ENCODE results near the gene VPREB1.
"Not testable (repeated sequence)": the region's sequence is repeated elsewhere in the genome, so short reads cannot be mapped to it uniquely, and the experiment has no call there.

VPREB1 gene, protein sequence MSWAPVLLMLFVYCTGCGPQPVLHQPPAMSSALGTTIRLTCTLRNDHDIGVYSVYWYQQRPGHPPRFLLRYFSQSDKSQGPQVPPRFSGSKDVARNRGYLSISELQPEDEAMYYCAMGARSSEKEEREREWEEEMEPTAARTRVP

DNA sequence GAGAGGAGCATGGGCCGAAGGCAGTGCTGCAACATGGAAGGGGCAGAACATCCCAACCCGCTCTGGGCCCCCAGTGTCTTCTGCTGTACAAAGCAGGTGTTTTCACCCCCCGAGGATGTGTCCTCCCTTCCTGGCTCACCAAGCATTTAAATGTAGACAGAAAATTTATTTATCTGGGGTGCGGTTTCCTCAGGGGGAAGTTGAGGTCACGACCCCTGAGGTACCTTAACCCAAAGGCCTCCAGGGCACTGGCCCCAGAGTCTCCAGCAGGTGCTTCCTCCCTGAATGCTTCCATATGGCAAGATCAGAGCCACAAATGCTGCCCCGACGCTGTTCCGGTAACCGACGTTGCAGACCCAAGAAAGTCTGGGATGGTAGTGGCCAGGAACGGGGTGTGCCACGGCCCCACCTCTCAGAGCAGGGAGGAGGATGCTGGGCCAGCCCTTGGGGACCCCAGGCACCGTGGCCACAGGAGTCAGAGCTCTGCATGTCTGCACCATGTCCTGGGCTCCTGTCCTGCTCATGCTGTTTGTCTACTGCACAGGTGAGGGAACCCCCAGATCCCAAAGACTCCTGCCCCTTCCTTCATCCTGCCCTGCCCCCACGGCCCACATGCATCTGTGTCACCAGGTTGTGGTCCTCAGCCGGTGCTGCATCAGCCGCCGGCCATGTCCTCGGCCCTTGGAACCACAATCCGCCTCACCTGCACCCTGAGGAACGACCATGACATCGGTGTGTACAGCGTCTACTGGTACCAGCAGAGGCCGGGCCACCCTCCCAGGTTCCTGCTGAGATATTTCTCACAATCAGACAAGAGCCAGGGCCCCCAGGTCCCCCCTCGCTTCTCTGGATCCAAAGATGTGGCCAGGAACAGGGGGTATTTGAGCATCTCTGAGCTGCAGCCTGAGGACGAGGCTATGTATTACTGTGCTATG lies at the start of gene VPREB1:
Gene VPREB1 (plus strand): TSS at position 471 of the 935 bp plus-strand sequence. CDS start 28 bp downstream, at position 499.
- no peak for DNase-seq

DNA sequence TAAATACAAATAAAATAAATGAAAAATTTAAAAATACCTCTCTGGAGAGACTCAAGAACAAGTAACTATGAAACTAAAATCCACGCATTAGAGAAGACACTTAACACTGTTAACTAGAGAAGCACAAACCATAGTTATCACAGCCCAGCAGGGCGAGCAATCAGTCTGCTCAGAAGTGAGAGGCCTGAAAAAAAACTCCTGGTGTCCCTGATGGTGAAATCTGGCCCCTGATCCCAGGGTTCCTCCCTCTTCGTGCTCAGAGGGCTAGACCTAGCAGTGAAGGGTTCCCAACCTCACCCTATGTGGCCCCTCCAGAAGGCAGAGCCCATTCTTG lies 49.7 kb upstream of the VPREB1 start:
- no peak for DNase-seq

DNA sequence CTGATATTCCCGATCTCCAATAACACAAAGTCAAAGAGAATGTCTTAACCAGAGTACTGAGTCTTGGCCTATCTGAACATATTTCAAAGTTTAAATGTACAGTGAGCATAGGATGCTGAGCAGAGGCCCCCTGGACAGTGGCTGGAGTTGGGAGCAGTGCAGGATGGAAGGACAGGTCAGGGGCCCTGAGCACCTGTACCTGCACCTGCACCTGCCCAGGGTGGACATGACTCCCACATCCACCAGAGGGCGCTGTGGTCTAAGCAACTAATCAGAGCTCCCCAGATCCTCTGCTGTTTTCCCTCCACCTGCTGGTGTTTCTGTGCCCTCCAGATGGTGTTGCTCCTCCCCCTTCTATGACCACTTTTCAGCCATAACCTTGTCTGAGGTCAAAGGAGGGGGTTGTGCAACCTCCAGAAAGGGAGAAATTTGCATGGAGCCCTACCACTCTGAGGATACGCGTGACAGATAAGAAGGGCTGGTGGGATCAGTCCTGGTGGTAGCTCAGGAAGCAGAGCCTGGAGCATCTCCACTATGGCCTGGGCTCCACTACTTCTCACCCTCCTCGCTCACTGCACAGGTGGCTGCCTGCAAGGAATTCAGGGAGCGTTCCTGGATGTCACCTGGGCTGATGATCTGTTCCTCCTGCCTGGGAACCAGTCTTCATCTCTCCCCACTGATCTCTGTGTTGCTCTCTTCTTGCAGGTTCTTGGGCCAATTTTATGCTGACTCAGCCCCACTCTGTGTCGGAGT lies 49.1 kb upstream of the VPREB1 start:
- DNase-seq: peak; percentile 62

DNA sequence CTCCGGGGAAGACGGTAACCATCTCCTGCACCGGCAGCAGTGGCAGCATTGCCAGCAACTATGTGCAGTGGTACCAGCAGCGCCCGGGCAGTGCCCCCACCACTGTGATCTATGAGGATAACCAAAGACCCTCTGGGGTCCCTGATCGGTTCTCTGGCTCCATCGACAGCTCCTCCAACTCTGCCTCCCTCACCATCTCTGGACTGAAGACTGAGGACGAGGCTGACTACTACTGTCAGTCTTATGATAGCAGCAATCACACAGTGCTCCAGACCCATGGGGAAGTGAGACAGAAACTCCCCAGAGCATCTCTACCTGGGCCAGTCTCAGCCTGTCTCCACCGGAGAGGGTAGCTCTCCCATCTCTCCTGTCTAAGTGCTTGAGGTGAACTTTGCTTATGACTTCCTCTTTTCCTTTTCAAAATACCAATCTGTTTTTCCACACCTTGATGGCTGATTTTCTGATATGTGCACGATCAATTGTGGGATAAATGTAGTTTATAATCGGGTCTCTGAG lies 48.5 kb upstream of the VPREB1 start:
- DNase-seq: no peak

DNA sequence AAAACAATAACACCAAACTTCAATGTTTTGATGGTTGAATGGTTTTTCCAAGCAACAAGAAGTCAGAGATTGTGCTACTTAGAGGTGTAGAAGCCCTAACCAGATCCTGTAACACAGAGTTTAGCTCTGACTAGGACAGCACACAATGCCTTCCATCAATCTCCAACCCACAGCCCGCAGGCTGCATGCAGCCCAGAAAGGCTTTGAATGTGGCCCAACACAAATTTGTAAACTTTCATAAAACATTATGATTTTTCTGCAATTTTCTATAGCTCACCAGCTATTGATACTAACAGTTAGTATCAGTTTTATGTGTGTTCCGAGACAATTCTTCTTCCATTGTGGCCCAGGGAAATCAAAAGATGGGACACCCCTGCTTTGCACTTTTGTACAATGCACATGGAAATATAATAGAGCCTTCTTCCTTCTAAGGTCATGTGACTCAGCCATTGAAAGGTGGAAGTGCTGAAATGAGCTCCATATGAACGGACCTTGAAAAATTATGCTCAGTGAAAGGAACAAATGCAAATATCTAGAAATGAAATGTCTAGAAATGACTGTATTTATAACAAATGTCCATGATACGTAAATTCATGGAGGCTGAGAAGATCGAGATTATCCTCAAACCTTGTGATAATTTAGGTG lies 47.6 kb upstream of the VPREB1 start:
- no peak for DNase-seq

DNA sequence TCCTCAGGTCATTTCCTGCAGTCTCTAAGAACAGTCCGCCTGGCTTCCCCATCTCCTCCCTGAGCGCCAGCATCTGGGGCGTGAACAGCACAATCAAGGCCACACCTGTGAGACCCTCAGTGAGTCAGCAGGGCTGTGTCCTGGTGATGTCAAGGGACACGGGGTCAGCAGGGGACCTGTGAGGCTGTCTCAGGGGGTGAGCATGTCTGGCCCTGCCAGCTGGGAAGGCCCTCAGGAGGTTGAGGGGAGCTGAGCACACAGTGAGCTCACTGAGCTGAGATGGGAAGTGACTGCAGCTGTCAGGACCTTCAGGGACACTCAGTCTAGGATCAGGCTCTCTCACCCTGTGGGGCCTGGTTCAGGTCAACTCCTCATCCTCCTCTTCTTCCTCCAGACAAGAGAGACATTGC lies 46.6 kb upstream of the VPREB1 start:
- DNase-seq: no peak

DNA sequence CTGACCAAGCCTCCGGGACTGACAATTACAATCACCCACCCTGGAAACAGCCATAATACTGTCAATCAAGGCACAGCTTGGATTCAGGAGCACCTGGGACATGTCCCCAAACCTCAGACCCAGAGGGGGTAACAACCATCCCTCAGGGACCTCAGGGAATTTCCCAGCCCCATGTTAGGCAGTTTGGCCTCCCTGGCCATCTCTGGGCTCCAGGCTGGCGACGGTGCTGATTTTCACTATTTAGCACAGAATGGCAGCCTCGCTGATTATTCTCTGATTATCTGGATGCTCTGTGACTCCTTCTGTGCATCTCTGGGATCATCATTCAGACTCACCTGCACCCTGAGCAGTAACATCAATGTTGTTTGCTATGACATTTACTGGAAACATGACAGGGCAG lies 45.8 kb upstream of the VPREB1 start:
- no peak for DNase-seq

DNA sequence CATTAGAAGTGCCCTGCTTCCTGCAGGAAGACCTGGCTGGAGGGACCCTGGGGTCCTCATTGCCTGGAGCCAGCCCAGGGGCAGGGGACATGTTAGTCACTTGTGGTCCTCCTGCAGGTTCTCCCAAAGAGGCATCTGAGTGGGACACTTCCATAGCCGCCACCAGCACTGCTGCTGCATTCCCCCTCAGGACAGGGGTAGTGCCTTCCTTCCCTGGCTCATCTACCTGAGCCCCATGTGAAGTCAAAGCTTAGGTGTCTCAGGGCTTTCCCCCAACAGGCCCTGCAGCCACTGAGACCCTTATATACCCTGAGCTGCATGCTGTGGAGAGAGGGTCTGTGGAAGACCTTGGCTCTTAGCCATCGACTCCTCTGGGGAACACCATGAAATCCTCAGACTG lies 45.0 kb upstream of the VPREB1 start:
- no peak for DNase-seq

DNA sequence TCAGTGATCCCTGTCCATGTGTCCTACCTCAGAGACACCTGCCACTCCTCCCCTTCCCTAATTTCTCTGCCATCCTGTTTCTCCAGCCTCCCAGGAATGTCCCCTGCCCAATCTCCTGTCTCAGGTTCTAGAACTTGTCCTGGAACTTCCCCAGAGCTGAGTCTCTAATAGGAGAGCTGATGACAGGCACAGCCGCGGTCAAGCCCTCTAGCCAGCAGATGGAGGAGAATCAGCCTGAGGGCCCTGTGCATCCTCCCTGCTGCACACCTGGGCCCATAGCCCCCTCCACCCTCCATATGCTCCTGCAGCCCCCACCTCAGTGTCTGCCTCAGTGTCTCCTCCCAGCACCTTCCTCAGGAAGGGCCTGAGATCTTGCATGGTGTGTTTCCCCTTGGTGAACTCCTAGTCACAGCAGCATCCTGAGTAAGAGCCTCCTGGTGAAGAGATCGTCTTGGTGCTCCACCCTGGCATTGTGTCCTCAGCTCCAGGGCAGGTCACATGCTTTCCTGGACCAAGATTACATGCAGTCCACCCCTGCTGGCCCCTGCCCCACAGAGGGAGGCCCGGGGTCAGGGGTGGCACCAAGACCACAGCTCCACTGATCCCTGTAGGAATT lies 43.9 kb upstream of the VPREB1 start:
- no peak for DNase-seq

DNA sequence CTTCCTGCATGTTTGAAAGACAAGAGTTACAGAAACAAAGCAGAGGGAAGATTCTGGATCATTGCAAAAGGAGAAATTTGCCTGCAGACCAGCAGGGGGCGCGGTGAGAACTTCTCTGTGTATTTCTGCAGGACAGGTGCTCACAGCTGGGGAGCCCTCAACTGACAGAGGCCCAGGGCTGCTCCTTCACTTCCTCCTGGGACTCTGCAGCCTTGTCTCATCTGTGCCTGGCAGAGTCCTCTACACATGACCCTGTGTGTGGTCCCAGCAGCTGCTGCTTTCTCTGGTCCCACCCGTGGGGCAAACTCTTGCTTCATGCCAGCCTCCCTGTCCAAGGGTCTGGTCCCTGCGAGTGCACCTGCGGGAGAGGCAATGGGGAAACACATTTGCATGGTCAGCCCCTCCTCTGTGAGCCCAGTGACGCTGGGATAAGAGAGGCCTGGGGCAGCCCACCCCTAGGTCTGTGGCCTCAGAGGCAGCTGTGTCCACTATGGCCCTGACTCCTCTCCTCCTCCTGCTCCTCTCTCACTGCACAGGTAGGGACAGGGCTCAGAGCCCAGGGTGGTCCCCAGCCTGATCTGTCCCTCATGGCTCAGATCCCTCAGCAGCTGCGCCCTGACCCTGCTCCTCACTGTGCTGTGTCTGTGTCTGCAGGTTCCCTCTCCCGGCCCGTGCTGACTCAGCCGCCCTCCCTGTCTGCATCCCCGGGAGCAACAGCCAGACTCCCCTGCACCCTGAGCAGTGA lies 43.2 kb upstream of the VPREB1 start:
- no peak for DNase-seq

DNA sequence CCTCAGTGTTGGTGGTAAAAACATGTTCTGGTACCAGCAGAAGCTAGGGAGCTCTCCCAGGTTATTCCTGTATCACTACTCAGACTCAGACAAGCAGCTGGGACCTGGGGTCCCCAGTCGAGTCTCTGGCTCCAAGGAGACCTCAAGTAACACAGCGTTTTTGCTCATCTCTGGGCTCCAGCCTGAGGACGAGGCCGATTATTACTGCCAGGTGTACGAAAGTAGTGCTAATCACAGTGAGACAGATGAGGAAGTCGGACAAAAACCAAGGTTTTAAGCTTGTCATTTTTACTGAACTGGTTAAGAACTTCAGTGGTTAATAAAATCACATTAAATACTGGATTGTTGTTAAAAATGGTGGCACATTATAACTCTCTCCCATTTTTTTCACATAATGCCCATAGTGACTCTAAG lies 42.6 kb upstream of the VPREB1 start:
- no peak for DNase-seq

DNA sequence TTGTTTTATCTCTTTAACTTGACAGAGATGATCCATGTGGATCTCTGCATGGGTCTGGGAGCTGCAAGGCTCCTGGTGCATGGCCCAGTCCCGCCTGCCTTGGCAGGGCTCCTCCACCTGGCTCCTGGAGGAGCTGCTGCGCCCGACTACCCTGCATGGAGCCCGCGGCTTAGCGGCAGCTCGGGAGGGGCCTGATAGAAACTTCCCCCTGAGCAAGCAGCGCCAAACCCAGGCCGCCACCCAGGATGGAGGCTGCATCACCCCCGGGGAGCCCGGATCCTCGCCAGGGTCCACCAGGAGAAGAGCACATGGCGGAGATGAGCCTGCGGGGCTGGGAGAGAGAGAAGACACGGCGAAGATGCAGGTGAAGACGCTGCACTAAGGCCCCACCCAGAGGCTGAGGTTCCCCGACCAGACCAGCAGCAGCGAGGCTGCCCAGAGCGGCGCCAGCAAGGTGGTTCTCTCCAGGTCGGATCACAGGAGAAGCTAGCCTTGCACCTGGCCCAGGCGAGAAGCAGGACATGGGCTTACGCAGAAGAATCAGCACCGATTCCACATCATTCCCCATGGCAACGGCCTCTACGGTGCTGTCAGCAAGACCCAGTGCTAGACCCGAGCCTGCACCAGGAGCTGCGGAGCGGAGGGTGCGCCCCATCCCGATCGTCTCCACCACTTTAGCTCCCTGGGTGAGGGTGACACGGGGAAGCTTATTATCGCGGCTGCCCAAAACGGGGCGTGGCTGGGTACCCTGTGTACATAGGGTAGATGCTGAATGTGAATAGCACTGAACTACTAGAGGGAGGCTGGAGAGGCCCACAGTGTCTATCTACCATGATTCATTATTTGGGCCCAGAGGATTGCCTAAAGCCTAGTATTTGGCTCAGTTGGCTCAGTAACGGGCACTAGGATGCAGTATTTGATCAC lies 41.3 kb upstream of the VPREB1 start:
- no peak for DNase-seq

DNA sequence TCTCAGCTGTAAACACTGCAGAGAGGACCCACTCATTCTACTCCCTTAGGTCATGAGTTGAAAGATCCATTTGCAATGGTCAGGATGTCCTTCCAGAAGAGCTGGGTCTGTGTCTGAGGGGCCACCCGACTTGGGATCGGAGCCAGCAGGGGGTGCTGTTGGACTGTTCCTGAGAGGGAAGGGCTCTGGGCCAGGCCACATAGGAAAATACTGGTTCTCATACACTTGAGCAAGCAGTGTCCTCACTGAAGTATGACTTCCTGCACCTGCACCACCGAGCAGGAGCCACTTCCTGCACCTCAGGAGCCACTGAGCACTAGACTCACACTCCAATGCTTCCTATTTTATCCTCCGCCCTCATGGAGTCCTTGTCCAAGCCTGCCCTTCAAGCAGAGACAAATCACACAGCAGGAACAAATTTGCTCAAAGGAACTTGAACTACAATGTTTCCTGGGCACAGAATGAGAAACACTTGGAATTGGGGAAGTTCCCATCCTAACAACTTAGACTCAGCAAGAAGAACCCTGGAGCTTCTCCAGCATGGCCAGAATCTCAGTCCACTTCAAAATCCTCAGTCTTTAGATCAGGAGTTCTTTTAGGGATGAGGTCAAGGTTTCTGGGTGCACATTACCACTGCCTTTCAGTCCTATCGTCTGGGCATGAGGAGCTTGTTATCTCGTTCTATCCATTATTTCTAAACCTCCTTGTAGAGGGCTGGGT lies 36.6 kb upstream of the VPREB1 start:
- peak; percentile 61 for DNase-seq

DNA sequence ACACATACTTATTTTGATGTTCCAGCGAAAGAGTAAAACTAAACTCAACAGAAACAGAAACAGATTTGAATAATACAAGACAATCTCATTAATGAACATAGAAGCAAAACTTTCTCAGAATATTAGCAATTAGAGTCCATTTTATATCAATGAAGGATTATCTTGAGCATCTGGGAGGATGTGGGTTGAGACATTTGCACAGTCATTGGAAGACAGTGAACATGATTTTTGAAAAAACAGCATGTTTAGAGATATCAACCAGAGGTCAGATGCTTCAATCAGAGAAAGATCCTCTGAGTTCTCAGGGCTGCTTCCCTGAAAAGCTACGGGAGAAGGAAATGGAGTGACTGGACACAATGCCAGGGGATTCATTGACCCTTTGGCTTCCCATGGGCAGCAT lies 35.9 kb upstream of the VPREB1 start:
- DNase-seq: no peak

DNA sequence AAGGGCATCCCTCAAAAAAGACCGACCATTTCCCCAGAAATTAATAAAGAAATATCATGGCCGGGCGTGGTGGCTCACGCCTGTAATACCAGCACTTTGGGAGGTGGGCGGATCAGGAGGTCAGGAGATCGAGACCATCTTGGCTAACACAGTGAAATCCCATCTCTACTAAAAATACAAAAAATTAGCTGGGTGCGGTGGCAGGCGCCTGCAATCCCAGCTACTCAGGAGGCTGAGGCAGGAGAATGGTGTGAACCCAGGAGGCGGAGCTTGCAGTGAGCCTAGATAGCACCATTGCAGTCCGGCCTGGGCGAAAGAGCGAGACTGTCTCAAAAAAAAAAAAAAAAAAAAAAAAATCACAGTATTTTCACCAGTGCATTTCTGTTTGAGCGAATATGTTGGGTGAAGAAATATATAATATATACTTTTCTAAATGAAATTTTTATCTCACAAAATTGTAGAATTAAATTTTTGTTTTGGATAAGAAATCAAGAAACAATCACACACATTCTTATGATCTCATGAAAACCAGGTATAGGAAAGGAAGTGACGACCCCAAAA lies 35.4 kb upstream of the VPREB1 start:
- DNase-seq: not testable (repeated sequence)

DNA sequence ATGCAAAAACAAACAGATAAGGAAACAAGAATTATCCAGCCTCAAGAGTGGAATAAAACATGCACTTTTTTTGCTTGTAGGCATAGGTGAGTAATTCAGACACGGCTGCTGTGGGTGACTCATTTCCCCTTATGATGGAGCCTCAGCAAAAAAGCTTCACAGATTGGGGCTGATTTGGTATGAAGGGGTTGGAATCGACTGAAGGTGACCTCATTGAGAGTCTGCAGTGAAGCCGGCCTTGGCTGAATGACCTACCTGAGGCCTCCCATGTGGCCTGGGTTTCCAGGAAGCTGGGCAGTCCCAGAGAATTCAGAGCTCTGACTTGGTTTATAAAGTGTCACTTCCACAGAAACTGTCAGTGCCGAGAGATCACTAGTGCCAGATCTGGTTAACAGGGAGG lies 34.2 kb upstream of the VPREB1 start:
- DNase-seq: peak; percentile 52

DNA sequence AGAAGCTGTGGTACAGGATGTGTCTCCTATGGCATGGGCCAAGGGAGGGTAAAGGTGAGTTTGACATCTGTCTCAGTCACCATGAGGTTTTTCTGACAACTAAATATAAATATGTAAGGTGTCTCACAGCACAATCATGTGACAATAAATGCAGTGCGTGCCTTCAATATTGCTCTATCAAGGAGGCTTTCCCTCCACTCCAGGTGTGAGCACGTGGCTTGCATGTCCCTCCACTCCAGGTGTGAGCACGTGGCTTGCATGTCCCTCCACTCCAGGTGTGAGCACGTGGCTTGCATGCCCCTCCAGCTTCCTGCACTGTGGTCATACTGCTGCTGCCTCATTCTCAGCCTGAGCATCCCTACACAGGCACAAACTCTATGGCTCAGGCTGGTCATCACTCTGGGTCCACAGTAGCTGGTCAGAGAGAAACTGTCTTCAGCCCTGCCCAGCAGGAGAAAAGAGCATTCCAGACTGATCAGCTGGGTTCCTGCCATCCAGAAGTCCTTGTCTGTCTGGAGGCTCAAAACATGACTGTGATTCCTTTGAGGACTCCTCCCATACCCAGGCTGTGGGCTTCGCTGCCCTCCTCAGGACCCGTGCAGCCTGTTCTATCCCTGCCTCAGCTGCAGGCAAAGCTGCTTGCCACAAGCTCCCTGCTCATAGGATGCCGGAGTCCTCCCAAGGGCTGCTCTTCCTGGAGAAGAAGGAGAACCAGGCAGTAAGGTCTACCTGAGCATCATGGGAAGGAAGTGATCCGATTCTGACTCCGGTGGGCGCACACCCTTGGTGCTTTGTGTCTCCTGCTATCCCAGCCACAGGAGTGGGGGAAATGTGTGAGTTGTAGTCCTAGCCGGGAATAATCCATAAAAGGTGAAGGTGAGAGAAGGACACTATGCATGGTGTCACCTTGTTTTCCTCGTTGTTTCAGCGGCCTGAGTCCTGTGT lies 33.4 kb upstream of the VPREB1 start:
- no peak for DNase-seq

DNA sequence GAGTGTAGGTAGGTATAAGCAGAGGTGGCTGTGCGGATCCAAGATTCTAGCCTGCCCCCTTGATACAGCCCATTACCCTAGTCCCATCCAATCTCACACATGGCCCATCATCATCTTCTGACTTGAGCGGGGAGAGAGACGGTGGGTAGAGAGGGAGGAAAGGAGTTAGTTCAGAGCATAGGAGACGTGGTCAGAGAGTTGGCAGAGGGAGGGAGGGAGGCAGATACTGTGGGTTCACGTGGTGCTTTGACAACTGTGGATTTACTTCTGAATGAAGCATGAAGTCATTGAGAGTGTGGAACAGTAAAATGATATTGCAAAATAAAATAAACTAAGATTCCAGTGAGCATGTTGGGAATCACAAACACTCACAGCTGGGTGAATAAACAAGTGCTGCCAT lies 31.4 kb upstream of the VPREB1 start:
- no peak for DNase-seq
